Measurements from ENCODE around the gene FAM221B.

- TF ChIP-seq, protein P1, sequence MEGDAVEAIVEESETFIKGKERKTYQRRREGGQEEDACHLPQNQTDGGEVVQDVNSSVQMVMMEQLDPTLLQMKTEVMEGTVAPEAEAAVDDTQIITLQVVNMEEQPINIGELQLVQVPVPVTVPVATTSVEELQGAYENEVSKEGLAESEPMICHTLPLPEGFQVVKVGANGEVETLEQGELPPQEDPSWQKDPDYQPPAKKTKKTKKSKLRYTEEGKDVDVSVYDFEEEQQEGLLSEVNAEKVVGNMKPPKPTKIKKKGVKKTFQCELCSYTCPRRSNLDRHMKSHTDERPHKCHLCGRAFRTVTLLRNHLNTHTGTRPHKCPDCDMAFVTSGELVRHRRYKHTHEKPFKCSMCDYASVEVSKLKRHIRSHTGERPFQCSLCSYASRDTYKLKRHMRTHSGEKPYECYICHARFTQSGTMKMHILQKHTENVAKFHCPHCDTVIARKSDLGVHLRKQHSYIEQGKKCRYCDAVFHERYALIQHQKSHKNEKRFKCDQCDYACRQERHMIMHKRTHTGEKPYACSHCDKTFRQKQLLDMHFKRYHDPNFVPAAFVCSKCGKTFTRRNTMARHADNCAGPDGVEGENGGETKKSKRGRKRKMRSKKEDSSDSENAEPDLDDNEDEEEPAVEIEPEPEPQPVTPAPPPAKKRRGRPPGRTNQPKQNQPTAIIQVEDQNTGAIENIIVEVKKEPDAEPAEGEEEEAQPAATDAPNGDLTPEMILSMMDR (IDR thresholded peaks at IDR 0.05) = no peak
- no peak for TF ChIP-seq POLR2A (IDR thresholded peaks at IDR 0.05)
Observed at GRCh38 chr9:35790025-35790384, 38.5 kb downstream of the FAM221B start.
